NCI-H2227 treated with DMSO at 0.1 percent for 48 hours (cell line): ENCODE measurements around the gene KRTAP13-1.

Experiments used
- DNase-seq: peaks from one replicate; lab custom pipeline; 2025; lab: John Stamatoyannopoulos, UW

Gene KRTAP13-1, protein sequence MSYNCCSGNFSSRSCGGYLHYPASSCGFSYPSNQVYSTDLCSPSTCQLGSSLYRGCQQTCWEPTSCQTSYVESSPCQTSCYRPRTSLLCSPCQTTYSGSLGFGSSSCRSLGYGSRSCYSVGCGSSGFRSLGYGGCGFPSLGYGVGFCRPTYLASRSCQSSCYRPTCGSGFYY

DNA sequence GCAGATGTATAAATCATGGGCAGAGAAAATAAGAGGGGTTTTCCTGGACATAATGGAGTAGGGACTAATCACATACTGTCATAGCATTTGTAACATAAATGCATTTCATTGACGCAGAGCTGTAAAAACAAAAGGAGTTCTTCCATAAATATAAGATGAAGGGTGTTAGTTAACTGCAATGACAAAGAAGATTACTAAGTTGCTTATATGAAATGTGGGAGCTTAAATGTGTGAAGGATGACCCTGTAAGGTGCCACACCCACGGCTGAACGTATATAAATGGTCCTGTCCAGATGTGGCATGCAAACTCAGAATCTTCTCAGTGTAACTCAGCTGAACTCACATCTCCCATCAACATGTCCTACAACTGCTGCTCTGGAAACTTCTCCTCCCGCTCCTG is at the start of gene KRTAP13-1:
Gene KRTAP13-1 (plus strand): TSS at position 301 of the 400 bp plus-strand sequence. CDS start 56 bp downstream, at position 357.
- no peak for DNase-seq

GRCh38 chr21:30348506-30348905 is 47.3 kb upstream of the KRTAP13-1 start, which contains the start of gene KRTAP23-1:
TSS of gene KRTAP23-1 (minus strand) at chr21:30348606. CDS start at chr21:30348606, 0 bp downstream.
- DNase-seq = no peak

DNA sequence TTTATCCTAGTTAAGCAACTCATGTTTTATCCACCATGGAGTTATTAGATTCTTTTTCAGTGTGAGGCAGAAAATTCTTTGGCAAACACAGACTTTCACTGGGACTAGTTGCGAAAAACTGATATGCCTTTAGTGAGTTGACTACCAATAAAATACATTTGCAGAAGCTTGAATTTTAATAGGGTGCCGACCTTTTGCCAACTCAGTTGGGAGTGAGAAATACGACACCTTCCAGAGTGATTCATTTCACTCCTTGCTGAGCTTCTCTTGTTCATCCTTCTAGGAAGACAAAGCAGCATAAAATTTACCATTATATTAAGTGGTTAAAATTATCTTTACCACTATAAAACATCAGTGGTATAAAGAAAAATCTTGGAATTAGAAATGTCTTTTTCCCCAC is 46.3 kb upstream of the KRTAP13-1 start:
- DNase-seq = no peak

- no peak for DNase-seq
Measured at GRCh38 chr21:30351534-30351933, 44.3 kb upstream of the KRTAP13-1 start.

- DNase-seq = no peak
Measured at GRCh38 chr21:30354308-30355005, 41.4 kb upstream of the KRTAP13-1 start.

- DNase-seq = no peak
Measured at GRCh38 chr21:30355906-30356305, 39.9 kb upstream of the KRTAP13-1 start.

DNA sequence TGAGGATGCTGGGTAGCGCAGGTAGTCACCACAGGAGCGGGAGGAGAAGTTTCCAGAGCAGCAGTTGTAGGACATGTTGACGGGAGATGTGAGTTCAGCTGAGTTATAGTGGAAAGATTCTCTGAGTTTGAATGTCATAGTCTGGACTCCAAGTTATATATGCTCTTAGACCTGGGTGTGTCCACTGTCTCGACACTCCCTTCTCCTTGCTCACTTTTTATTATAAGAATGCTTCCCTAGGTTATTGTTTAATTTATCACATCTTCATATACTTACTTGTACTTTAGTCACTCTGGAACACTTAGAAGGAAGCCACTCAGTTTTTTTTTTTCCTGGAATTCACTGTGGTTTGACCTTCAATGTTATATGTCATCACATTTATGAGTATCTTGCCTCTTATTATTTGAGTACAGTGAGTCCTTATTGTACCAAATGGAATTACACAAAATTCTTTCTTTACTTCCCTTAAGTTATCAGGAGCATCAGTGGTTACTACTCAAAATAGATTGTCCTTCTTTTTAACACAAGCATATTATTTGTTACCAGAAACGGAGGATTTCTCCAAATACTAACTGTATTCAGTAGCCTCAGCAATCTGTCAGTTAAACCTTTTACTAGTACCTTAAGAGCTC is 23.6 kb upstream of the KRTAP13-1 start, which contains the start of gene KRTAP13-2:
Gene KRTAP13-2 (minus strand): TSS at position 133 of the 632 bp plus-strand sequence. CDS start 58 bp downstream, at position 75.
- DNase-seq = no peak

- no peak for DNase-seq
Measured at GRCh38 chr21:30382201-30382600, 13.6 kb upstream of the KRTAP13-1 start.

GRCh38 chr21:30391492-30392025 is 4.3 kb upstream of the KRTAP13-1 start:
- DNase-seq = no peak

DNA sequence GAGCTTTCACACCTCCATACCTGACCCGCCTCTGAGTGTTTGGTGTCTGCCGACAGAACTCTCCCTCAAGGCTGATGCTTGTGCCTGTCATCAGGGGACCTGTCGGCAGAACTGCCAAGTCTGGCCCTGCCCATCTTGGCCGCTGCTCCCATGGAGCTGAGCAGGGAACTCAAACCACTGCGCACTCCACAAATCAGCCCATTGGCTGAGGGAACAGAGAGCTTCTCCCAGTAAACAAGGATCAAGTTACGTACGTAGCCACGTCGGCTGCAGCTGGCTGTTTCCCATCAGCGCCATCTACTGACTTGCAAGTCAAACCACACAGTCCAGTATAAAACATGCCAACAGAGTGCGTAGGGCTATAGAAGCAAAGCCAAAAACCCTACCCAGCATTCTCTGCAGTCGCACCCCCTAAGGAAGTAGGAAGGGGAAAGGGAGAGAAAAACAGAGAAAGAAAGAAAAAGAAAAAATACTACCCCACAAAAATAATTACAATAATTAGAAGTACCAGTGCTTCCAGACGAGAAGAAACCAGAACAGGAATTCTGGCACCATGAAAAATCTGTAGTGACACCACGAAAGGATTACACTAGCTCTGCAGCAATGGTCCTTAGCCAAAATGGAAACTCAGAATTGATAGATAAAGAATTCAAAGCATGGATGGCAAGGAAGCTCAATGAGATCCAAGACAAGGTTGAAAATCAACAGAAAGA is 13.1 kb downstream of the KRTAP13-1 start:
- DNase-seq = no peak

- no peak for DNase-seq
Measured at GRCh38 chr21:30415993-30416392, 20.2 kb downstream of the KRTAP13-1 start.

- DNase-seq = no peak
Measured at GRCh38 chr21:30425826-30426225, 30.0 kb downstream of the KRTAP13-1 start, which contains the start of gene KRTAP13-3. TSS of gene KRTAP13-3 (minus strand) at chr21:30425926. CDS start at chr21:30425912, 14 bp downstream.

- DNase-seq = no peak
Measured at GRCh38 chr21:30426731-30427130, 30.9 kb downstream of the KRTAP13-1 start.

DNA sequence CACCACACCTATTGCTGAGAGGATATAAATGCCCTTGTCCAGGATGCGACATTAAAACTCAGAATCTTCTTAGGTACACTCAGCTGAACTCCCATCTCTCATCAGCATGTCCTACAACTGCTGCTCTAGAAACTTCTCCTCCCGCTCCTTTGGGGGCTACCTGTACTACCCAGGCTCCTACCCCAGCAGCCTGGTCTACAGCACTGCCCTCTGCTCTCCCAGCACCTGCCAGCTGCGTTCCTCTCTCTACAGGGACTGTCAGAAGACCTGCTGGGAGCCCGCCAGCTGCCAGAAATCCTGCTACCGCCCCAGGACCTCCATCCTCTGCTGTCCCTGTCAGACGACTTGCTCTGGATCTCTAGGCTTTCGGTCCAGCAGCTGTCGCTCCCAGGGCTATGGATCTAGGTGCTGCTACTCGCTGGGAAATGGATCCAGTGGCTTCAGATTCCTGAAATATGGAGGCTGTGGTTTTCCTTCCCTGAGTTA is 34.4 kb downstream of the KRTAP13-1 start, which contains the start of gene KRTAP13-4:
Gene KRTAP13-4 (plus strand): TSS at position 51 of the 486 bp plus-strand sequence. CDS start 56 bp downstream, at position 107.
- DNase-seq = no peak

DNA sequence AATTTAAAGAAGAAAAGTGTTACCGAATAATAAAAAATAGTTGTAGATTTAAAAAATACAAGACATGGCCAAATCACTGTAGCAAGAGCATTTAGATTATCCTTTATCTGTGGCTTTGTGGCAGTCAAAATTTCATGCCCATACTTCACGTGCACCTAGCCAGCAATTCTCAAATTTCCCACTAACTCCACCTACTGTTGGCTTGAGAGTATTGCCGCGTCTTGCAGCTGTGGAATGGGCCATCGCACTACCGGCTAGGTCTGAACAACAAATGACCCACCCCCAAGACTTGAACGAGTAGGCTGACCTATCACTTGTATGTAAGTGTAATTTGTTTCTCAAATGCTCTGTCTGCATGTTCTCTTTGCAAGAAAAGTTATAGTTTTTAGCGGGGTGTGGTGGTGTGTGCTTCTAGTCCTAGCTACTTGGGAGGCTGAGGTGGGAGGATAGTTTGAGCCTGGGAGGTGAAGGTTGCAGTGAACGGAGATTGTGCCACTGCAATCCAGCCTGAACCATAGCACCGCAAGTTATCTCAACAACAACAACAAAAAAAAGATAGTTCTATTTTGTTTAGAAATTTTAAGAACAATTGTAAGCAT is 38.3 kb downstream of the KRTAP13-1 start:
- DNase-seq = no peak

GRCh38 chr21:30437010-30437565 is 41.3 kb downstream of the KRTAP13-1 start:
- no peak for DNase-seq

DNA sequence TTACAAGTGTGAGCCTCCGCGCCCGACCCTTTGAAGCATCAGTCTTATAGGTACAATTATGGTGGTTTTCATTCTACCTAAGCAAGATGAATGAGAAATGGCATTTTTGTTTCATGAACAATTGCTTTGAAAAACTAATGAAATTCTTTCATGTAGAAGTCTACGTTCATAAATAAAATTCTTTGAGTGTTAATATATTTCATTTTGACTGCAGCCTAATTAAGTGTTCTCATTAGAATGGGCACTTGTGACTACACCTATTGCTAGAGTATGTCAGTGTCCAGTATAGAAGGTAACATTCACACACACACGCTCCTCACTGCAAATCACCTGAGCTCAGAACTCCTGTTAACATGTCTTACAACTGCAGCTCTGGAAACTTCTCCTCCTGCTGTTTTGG is 44.1 kb downstream of the KRTAP13-1 start, which contains the start of gene KRTAP15-1:
Gene KRTAP15-1 (plus strand): TSS at position 301 of the 400 bp plus-strand sequence. CDS start 53 bp downstream, at position 354.
- no peak for DNase-seq

GRCh38 chr21:30443226-30443625 is 47.4 kb downstream of the KRTAP13-1 start:
- DNase-seq = no peak

DNA sequence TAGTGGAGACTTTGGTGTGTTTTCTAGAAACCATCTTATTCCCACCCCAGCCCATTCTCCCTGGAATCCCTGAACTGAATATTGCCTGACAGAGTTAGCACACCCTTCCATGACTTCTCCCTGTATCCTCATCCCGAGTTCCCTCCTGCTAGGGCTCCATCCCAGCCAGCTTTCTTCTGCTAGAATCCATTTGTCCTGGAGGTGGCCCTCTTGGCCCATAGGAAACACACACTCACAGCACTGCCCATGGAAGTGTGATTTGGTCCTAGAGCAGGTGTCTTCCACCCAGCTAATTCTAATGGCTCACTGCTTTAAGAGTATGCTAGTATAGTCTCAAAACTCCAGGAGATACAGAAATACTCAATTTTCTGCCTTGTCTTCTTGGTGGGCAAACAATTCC is 48.4 kb downstream of the KRTAP13-1 start:
- DNase-seq = no peak
